ENCODE data around the gene PROM2. TPM values are rescaled to one million over a fixed set of nuclear protein-coding genes. Genes with fewer than 3 reads are reported as not detected.
"Not testable (repeated sequence)": the region's sequence is repeated elsewhere in the genome, so short reads cannot be mapped to it uniquely, and the experiment has no call there.

PROM2 gene
- total and polyA plus RNA-seq, 5 experiments from 2014 or later = 0.88 to 0.91 TPM; not detected in 3

DNA sequence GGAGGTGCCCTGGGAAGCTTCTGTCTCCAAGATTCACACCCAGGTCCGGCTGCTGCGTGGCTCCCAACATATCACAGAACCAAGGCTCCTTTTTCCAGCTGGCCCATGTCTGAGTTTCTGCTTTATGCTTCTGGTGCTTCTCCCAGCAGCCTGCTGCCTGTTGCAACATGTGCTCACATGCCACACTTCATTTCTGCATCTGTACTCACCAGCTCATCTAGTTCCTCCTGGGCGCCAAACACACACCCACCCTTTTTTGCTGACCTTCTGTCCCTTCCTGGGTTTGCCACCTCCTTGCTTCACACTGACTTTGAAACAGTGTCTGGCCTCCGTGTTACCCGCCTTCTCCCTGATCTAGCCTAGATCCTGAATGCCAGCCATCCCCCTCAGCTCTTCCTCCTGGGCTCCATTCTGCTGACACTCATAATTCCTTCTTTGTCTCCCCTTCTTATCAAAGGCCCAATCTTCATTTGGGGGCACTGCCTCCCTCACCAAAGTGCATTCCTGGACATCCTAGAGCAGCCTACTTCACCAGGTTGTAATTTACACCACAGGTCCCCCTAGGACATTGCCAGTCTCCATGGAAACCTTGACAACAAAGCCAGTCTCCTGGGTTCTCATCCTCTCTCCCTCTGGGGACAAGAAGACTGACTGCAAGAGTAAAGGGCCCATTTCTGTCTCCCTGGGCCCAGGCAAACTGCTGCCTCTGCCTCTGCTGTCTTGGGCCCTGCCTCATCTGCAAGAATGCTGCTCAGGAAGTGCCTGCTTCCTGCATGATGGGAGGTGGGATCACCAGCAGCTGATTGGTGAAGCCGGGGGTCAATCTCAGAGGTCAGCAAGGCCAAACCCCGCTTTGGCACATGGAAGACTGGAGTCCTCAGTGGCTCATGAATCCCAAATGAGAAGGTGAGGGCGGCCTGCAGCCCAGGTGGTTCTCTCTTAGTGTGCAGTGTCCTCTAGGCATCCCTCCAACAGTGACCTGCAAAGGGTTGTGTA is 13.9 kb upstream of the PROM2 start:
- peaks cover 0 to 44% (median 42%) of the 10 kb centered on the region in 9 donors for H3K9me3 Mint-ChIP-seq
- POLR2A ChIA-PET = no interaction called here

DNA sequence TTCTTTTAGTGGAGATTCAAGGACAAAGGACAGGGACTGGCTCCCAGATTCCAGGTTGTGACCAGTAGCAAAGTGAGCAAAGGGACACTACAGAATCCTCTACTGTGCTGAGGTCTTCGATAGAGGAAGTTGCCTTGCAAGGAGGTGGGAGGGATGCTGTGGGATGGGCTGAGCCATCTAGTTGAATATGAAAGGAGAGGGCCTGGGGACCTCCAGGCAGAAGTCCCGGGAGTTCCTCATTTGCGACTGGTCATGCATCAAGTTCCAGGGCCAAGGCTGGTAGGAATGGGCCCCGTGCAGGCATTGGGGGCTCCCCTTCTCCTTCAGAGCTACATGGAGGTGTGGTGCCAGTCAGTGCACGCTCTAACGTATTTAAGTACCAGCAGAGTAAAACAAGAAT is 12.6 kb upstream of the PROM2 start:
- peaks cover 5 to 26% (median 10%) of the 10 kb centered on the region in 3 donors for H3K36me3 Mint-ChIP-seq
- H3K4me3 Mint-ChIP-seq = no peak overlapping the region
- H3K27me3 Mint-ChIP-seq = peaks cover 0 to 11% (median 5%) of the 10 kb centered on the region in 5 donors
- no peaks in the 10 kb centered on the region for H3K4me1 Mint-ChIP-seq
- no peak overlapping the region for H3K27ac Mint-ChIP-seq
- H3K9me3 Mint-ChIP-seq = peaks cover 0 to 34% (median 31%) of the 10 kb centered on the region in 9 donors
- ATAC-seq (no peak), DNase-seq (no peak)
- POLR2A ChIA-PET = no interaction called here

More for the DNA sequence above, 13.9 kb upstream of the PROM2 start:
- H3K27ac Mint-ChIP-seq = no peak overlapping the region
- peaks cover 0 to 11% (median 5%) of the 10 kb centered on the region in 5 donors for H3K27me3 Mint-ChIP-seq
- no peak for DNase-seq
- no peak for ATAC-seq
- H3K36me3 Mint-ChIP-seq = peaks cover 5 to 29% (median 14%) of the 10 kb centered on the region in 3 donors
- H3K4me3 Mint-ChIP-seq = no peak overlapping the region
- no peaks in the 10 kb centered on the region for H3K4me1 Mint-ChIP-seq

DNA sequence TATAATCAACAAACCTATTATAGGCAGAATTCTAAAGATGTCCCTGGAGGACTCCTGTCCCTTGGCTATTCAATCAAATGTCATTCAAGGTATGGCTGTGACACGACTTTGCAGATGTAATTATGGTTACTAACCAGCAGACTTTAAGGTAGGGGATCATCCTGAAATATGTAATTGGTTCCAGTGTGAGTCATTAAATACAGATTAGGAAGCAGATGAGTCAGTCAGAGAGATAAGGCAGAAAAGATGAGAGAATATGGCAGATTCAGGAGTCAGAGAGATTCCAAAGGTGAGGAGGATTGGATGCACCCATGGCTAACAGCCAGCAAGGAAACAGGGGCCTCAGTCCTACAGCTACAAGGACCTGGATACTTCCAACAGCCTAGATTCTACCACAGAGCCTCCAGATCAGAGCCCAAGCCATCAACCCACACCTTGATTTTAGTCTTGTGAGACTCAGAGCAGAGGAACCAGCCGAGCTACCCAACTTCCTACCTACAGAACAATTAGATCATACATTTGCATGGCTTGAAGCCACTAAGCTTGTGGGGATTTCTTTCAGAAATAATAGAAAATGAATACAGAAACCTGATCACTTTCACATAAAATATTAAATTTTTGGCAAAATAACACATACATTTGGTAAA is 11.2 kb upstream of the PROM2 start:
- Mint-ChIP-seq H3K4me3 (no peak overlapping the region), H3K27ac (no peak overlapping the region), H3K27me3 (peaks cover 0 to 11% (median 3%) of the 10 kb centered on the region in 5 donors), H3K9me3 (peaks cover 0 to 26% (median 21%) of the 10 kb centered on the region in 9 donors), H3K4me1 (no peaks in the 10 kb centered on the region), H3K36me3 (peaks cover 5 to 23% (median 6%) of the 10 kb centered on the region in 3 donors)
- POLR2A ChIA-PET = no interaction called here
- ATAC-seq (no peak), DNase-seq (no peak)

DNA sequence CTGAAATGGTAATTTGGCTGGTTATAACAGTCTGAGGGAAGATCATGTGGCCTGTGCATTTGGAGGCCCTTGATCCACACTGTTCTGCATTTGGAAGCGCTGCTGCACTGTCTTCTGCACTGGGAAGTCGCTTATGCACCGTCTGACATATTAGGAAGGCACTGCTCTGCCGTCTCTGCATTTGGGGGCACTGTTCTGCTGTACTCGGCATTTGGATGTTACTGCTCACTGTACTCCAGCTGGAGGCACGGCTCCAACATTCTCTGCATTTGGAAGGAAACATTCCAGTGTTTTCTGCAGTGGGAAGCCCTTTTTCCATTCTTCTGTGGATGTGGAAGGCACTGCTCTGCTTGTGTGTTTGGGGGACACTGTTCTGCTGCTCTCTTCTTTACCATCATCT is 9.6 kb upstream of the PROM2 start:
- POLR2A ChIA-PET = no interaction called here
- DNase-seq (peak in 1 of 10 donors; percentile 3), ATAC-seq (no peak)
- H3K4me3 Mint-ChIP-seq = no peak overlapping the region
- no peaks in the 10 kb centered on the region for H3K4me1 Mint-ChIP-seq
- peaks cover 3 to 7% (median 5%) of the 10 kb centered on the region in 3 donors for H3K36me3 Mint-ChIP-seq
- no peak overlapping the region for H3K27ac Mint-ChIP-seq
- H3K9me3 Mint-ChIP-seq = peaks cover 0 to 12% (median 6%) of the 10 kb centered on the region in 9 donors
- peaks cover 0 to 11% (median 3%) of the 10 kb centered on the region in 5 donors for H3K27me3 Mint-ChIP-seq

DNA sequence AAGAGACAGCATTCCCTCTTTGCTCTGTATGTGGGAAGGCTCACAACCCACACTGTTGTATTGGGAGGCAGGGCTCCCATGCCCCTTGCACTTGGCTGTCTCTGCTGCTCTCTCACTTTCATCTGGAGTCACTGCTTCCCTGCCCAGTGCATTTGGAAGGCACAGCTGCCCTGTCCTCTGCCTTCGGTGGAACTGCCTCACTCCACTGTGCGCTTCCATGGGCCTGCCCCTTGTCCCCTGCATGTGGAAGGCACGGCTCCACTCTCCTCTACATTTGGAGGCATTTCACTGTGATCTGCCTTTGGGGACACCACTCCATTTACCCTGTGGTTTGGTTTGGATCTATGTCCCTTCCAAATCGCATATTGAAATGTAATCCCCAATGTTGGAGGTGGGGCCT is 9.1 kb upstream of the PROM2 start:
- no peak overlapping the region for H3K27ac Mint-ChIP-seq
- POLR2A ChIA-PET = no interaction called here
- H3K36me3 Mint-ChIP-seq = peaks cover 2 to 5% (median 4%) of the 10 kb centered on the region in 3 donors
- peaks cover 0 to 10% (median 3%) of the 10 kb centered on the region in 9 donors for H3K9me3 Mint-ChIP-seq
- ATAC-seq (no peak), DNase-seq (no peak)
- peaks cover 0 to 6% (median 2%) of the 10 kb centered on the region in 5 donors for H3K27me3 Mint-ChIP-seq
- no peak overlapping the region for H3K4me3 Mint-ChIP-seq
- no peaks in the 10 kb centered on the region for H3K4me1 Mint-ChIP-seq

DNA sequence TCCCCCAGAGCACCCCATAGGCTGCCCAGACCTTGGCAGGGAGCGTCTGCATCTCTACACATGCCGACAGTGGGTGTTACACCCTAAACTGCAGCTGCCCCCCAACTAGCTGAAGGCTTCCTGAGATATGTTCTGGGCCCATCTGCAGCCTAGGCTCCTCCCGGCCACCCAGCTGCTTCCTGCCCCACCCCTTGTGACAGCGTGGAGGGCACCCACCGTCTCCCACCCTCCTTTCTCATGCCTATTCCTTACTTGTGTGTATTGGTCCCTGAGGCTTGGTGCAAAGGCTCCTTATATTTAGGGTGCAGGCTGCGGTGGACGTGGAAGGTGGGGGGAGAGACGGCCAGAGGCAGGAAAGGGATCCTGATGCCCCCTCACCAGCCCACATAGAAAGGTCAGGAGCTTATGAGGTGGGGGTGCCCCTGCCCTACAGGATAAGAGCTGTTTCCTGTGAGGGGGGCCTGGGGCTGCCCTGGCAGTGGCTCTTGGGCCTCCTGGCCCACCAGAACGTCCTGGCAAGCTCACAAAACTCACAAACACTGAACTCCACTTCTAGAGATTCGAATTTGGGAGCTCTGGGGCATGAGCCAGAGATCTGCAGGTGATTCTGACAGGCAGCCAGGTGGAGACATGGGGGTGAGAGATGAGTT is 7.3 kb upstream of the PROM2 start:
- Mint-ChIP-seq H3K9me3 (peaks cover 0 to 3% (median 0%) of the 10 kb centered on the region in 9 donors), H3K4me3 (no peak overlapping the region), H3K27me3 (peaks cover 0 to 1% (median 0%) of the 10 kb centered on the region in 5 donors), H3K4me1 (no peaks in the 10 kb centered on the region), H3K36me3 (no peaks in the 10 kb centered on the region), H3K27ac (no peak overlapping the region)
- no peak for ATAC-seq
- POLR2A ChIA-PET = no interaction called here
- peak in 2 of 10 donors; percentile 1 to 43 for DNase-seq

DNA sequence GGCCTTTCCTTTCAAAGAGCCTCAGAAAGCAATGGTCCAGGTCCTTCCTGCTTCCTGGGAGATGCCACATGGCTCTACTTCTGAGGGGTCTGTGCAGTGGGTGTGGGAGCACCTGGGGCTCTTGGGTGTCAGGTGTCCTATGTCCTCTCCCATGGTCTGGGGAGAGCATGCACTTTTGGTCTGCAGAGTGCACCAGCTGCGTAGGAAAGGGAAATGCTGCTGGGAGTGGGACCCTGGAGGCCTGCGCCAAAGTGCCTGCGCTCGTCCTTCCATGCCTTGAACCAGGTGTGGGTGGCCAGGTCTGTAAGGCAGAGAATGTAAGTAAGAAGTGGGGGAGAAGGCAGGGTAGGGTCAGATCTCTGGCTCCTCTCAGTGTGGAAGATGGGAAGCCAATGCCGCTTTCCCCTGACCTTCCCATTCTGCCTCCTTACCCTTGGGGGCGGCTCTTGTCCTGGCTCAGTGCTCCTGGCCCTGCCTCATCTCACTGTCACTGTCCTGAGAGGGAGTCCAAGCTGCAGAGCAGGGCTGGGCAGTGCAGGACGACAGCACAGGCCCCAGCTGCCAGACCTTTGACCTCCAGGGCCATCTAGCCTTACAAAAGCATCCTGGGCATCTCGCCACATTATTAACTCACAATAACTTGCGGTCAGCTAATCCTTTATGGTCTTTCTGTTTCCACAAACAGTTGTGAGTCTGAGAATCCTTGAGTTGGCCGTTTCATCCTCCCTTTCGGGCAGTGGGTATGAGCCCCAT is 6.6 kb upstream of the PROM2 start:
- DNase-seq = peak in 1 of 10 donors; percentile 5
- Mint-ChIP-seq H3K36me3 (no peaks in the 10 kb centered on the region), H3K9me3 (peaks cover 0 to 3% (median 0%) of the 10 kb centered on the region in 9 donors), H3K4me1 (no peaks in the 10 kb centered on the region), H3K4me3 (no peak overlapping the region), H3K27ac (no peak overlapping the region), H3K27me3 (peaks cover 0 to 1% (median 0%) of the 10 kb centered on the region in 5 donors)
- POLR2A ChIA-PET = no interaction called here
- no peak for ATAC-seq

DNA sequence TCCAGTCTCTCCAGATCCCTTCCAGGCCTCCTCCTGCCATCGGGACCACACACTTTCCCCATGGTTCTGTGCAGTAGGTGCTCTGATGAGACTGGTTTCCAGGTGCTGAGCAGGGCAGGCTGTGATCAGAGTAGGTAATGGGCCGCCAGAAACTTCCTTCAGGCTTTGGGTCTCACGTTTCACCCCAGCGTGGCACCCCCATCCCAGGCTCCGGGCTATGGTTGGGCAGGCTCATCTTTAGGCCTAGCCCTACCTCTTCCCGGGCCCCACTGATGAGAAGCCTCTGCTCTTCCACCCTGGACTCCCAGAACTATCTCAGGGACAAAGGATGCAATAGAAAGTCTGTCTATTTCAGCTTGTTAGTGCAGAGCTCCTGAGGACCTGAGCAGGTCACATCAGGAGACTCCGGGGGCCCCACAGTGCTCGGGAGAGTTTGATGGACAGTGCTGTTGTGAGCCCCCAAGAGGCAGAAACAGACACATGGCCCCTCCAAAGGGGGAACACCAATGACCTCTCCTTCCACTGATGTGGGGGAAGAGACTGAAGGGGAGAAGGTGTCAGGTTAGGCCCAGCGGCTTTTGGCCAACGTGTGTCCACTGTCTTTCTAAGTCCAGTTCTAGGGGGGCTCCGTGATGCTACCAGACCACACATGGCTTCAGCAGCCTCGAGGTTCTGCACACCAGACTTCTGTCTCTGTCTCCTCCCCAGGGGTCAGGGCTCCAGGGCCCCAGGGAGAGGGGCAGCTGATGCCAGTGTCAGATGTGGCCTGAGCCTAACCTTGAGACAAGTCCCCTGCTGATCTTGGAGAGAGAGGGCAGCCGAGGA is 5.8 kb upstream of the PROM2 start:
- ATAC-seq (no peak), DNase-seq (peak in 2 of 10 donors; percentile 12 to 42)
- no peaks in the 10 kb centered on the region for H3K4me1 Mint-ChIP-seq
- peaks cover 0 to 3% (median 0%) of the 10 kb centered on the region in 9 donors for H3K9me3 Mint-ChIP-seq
- no peak overlapping the region for H3K4me3 Mint-ChIP-seq
- peaks cover 0 to 1% (median 0%) of the 10 kb centered on the region in 5 donors for H3K27me3 Mint-ChIP-seq
- no peak overlapping the region for H3K27ac Mint-ChIP-seq
- POLR2A ChIA-PET = no interaction called here
- H3K36me3 Mint-ChIP-seq = no peaks in the 10 kb centered on the region

DNA sequence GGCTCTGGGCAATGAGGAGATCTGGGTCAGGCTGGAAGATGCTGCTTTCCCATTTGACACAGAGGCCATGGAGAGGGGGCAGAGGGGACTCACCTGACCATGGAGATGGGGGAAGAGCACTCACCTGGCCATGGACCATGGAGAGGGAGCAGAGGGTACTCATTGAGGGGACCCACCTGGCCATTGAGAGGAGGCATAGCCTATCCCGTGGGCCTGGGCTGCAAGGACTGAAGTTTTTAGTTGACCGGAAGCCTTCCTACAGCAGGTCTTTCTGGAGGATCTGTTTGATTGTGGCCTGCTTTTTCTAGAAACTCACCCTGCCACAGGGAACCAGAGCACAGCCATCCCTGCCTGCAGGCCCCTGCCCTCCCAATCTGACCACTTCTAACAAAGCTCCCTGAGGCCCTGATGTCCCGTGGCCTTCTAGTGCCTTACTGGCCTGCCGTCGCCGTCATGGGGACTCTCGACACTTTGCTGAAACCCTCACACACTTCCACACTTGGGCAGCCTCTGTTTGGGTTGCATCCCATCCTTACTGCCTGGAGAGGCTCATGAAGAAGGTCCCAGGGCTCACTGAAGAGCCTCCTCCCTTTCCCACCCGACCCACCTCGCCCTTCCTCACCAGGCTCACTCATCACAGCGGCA is 5.1 kb upstream of the PROM2 start:
- ATAC-seq (no peak), DNase-seq (peak in 1 of 10 donors; percentile 10)
- POLR2A ChIA-PET = no interaction called here
- peaks cover 0 to 2% (median 0%) of the 10 kb centered on the region in 9 donors for H3K9me3 Mint-ChIP-seq
- H3K4me3 Mint-ChIP-seq = no peak overlapping the region
- H3K36me3 Mint-ChIP-seq = no peaks in the 10 kb centered on the region
- H3K27me3 Mint-ChIP-seq = peaks cover 0 to 1% (median 0%) of the 10 kb centered on the region in 5 donors
- H3K27ac Mint-ChIP-seq = no peak overlapping the region
- H3K4me1 Mint-ChIP-seq = no peaks in the 10 kb centered on the region

DNA sequence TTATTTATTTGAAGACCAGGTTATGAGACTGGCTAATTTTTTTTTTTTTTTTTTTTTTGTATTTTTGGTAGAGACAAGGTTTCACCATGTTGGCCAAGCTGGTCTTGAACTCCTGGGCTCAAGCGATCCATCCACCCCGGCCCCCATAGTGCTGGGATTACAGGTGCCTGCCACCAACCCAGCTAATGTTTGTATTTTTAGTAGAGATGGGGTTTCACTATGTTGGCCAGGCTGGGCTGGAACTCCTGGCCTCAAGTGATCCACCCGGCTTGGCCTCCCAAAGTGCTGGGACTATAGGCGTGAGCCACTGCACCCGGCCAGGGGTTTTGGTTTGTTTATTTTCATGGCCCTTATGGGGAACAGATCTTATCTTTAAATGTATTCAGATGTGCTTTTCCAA is 4.5 kb upstream of the PROM2 start:
- H3K4me1 Mint-ChIP-seq, H3K27ac Mint-ChIP-seq, POLR2A ChIA-PET, H3K9me3 Mint-ChIP-seq, H3K36me3 Mint-ChIP-seq, H3K27me3 Mint-ChIP-seq, H3K4me3 Mint-ChIP-seq, ATAC-seq: not testable (repeated sequence)
- peak in 1 of 10 donors; percentile 45 for DNase-seq

DNA sequence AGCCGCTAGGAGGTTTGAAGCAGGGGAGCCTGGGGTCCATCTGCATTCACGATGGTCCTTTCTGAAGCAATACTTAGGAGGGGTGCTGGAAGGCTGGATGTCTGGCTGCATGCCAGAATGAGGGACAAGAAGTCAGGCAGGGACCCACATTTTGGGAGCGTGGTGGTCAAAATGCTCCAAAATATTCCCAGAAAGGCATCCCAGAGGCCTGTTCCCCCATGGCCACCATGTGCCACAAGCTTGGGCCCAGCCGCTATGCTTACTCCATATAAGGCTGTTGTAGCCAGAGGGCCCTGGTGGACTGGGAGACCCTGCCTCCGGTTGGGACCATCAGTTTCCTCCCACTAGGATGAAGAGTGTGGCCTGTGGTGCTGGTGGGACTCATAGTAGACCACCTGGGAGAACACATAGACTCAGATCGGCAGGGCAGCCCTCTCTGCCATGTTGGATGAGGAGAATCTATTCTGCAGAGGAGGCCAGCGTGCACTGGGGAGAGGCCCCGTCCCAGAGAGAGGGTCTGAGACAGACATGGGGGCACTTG is 3.6 kb upstream of the PROM2 start:
- H3K4me3 Mint-ChIP-seq = no peak overlapping the region
- DNase-seq (peak in 1 of 10 donors; percentile 4), ATAC-seq (no peak)
- no peaks in the 10 kb centered on the region for H3K4me1 Mint-ChIP-seq
- no peaks in the 10 kb centered on the region for H3K9me3 Mint-ChIP-seq
- no peaks in the 10 kb centered on the region for H3K36me3 Mint-ChIP-seq
- POLR2A ChIA-PET = no interaction called here
- peaks cover 0 to 1% (median 0%) of the 10 kb centered on the region in 5 donors for H3K27me3 Mint-ChIP-seq
- H3K27ac Mint-ChIP-seq = no peak overlapping the region

Measured in naive thymus-derived CD8-positive, alpha-beta T cell (primary cell).